ENCODE results near the gene AOX1.

DNA sequence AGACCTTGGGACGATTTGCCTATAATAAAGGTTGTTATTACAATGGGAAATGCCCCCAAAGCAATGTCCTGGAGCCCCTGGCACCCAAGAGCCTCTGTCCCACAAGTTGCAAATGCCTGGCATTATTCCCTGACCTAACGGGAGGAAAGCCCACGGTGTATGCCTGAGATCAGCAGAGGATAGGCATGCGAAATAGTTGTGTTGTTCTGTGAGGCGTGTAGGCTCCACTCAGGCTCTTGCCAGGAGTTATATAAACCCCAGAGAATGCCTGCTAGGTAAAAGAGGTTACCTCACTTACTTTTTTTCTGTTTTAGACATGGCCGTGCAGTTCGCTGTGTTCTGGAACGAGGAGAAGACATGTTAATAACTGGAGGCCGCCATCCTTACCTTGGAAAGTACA lies 52.1 kb downstream of the AOX1 start:
- no peak for TF ChIP-seq CTCF (IDR thresholded peaks at IDR 0.05)
- TF ChIP-seq POLR2AphosphoS5 (IDR thresholded peaks at IDR 0.05; ENCODE audit: low read depth, low read length) = no peak
- TF ChIP-seq TCF7L2 (IDR thresholded peaks at IDR 0.05; ENCODE audit: low read depth, low read length) = no peak

Data from Panc1 (cell line).